Heart left ventricle (tissue), 16 donors: Measurements from ENCODE around the gene CSTF1. TPM values are rescaled to one million over a fixed set of nuclear protein-coding genes. Genes with fewer than 3 reads are reported as not detected.
A peak's percentile ranks its signal among the peaks of the same experiment; 100 is the strongest.
"Not testable (repeated sequence)": the region's sequence is repeated elsewhere in the genome, so short reads cannot be mapped to it uniquely, and the experiment has no call there.

Experiments used
- ATAC-seq, 4 donors: fragments of 200-7000 bp; cut with Tn5 transposase; one replicate each; pipeline ENCODE4 v1.9.1; 2020 to 2022; ENCODE audit warnings: moderate library complexity in 4 of 4, mild to moderate bottlenecking in 3 of 4, moderate number of reproducible peaks in 1 of 4
- DNase-seq, 5 donors: peaks; one replicate each; pipeline ENCODE4 v3.0.0-alpha.2; 2020
- H3K27ac ChIP-seq, 12 donors: fragments of 200-600 bp; sonication (generic) in 4 of 12; one replicate each; pipeline versions ENCODE4 v1.5.0 to v1.8.0; 2016 to 2022; ENCODE audit warnings: mild to moderate bottlenecking in 2 of 12
- H3K27me3 ChIP-seq, 9 donors: fragments of 200-600 bp; sonication (generic) in 2 of 9; one replicate each; pipeline versions ENCODE4 v1.5.1 to v1.8.0; 2016 to 2022; ENCODE audit warnings: mild to moderate bottlenecking in 3 of 9
- H3K36me3 ChIP-seq, 9 donors: fragments of 200-600 bp; sonication (generic) in 2 of 9; one replicate each; pipeline versions ENCODE4 v1.5.0 to v1.8.0; 2018 to 2022; ENCODE audit warnings: mild to moderate bottlenecking in 2 of 9
- H3K4me1 ChIP-seq, 12 donors: fragments of 200-600 bp; sonication (generic) in 4 of 12; one replicate each; pipeline versions ENCODE4 v1.5.0 to v1.8.0; 2016 to 2022; ENCODE audit warnings: mild to moderate bottlenecking in 3 of 12
- H3K4me3 ChIP-seq, 12 donors: fragments of 200-600 bp; sonication (generic) in 4 of 12; one replicate each; pipeline versions ENCODE4 v1.5.0 to v1.8.0; 2017 to 2022; ENCODE audit warnings: mild to moderate bottlenecking in 9 of 12, moderate library complexity in 4 of 12
- H3K9me3 ChIP-seq, 12 donors: fragments of 200-600 bp; sonication (generic) in 4 of 12; one replicate each; pipeline versions ENCODE4 v1.5.0 to v1.8.0; 2016 to 2022; ENCODE audit warnings: mild to moderate bottlenecking in 1 of 12
- POLR2A ChIP-seq, 2 donors: fragments of 450-650 bp; IDR thresholded peaks; one replicate each; pipeline ENCODE4 v1.6.1; 2017; ENCODE audit warnings: antibody characterized with exemption in 2 of 2, mild to moderate bottlenecking in 2 of 2, moderate library complexity in 2 of 2
- WGBS, 4 donors: extraction: QIAGEN DNeasy Blood & Tissue Kit in 2 of 4; methylation state at CpG; one replicate each; pipeline versions ENCODE4 v1.1.5 to v1.1.7; 2013 to 2018; 5-methylcytosine and 5-hydroxymethylcytosine counted together
- intact Hi-C, 10 donors: fragments of 100-400 bp; cut with DNase I; formaldehyde crosslinking; loops; one replicate each; pipeline versions ENCODE4 v1.11.1 to v1.14.2; 2022
- polyA plus RNA-seq, 2 donors: library from polyadenylated mRNA; stranded (reverse); fragments of 200-250 nt; gene quantifications; one replicate each; pipeline ENCODE4 v1.2.3, GENCODE V29; 2013
- total RNA-seq, 9 donors: library from RNA; depleted of rRNA in 2 of 9; stranded (reverse); fragments of >200 nt in 2 of 9; fragmentation: NEBNext Ultra II Directional in 3 of 9; extraction: Animal tissue kit (Norgen Biotek cat#: 25700) in 3 of 9; gene quantifications; one replicate each; pipeline versions ENCODE4 v1.1.0 to v1.2.4, GENCODE V29; 2016 to 2023
- TF ChIP-seq, protein P1 (sequence below), 12 donors: fragments of 200-600 bp; sonication (generic) in 4 of 12; IDR thresholded peaks; one replicate each; pipeline versions ENCODE4 v1.5.0 to v1.8.0; 2018 to 2022; ENCODE audit warnings: antibody characterized with exemption in 12 of 12, mild to moderate bottlenecking in 5 of 12
- donor health status: ischemic (EF 13 %, LVEDD 7.1; RV severe dilation, severe dysfunction).
- donor health status: healthy with polysubstance abuse.
- donor health status: DM: no; HTN: yes; CAD: no.
- donor health status: DM: no; HTN: no; CAD: no.
- donor health status: ischemic (EF 25% LVEDD 6.9; RV normal size, moderate dysfunction).
- donor health status: ischemic (EF 25% LVEDD 5.7; RV mildly dilated, moderate dysfunction).
- donor health status: healthy.
- donor health status: DM: yes; HTN: yes; CAD: no.
- donor health status: ischemic (EF 35%, LVEDD 5.7; RV mildly dilated, moderate dysfunction).
- donor health status: nonischemic (EF 11% LVEDD 7.7; RV severe dilation, severe dysfunction).
- donor health status: DM: yes; HTN: yes; CAD: no.
- donor health status: PGD.
- donor health status: ischemic (EF 29% LVEDD 5.4; RV normal size, mild dysfunction).
- donor health status: nonischemic (EF 23%, LVEDD 6.1; RV moderate dilation, normal function).

Gene CSTF1
- total and polyA plus RNA-seq, 11 donors: 4.2 to 27.3 (median 21.4) TPM

DNA sequence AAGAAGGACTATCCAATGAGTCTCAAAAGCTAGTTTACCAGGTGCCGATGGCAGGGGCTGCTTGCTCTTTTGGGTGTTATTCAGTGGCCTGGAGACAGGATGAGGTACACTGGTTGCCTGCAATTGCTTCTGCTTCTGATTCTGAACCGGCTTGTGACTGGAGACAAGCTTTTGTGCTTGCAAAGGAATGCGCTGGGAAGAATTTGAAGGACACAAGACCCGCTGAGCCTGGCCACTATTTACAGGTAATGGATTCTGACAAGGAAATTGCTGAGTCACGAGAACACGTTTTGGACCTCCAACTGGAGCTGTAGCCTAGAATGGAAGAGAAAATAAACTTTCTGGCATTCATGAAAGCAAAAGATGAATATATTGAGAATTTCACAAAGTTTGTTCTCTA is 6.2 kb upstream of the CSTF1 start:
- Histone ChIP-seq H3K27me3 (no peaks in the 10 kb centered on the region), H3K27ac (no peak overlapping the region), H3K4me3 (no peak overlapping the region), H3K36me3 (peaks cover 0 to 30% (median 0%) of the 10 kb centered on the region in 9 donors), H3K9me3 (no peaks in the 10 kb centered on the region), H3K4me1 (peaks cover 0 to 10% (median 3%) of the 10 kb centered on the region in 12 donors)
- 88 to 95% (median 88%) methylated on average over 6 of the region's 6 CpGs for WGBS, 4 donors
- no peak for ATAC-seq
- intact Hi-C loops: no loop called here
- TF ChIP-seq, protein P1, sequence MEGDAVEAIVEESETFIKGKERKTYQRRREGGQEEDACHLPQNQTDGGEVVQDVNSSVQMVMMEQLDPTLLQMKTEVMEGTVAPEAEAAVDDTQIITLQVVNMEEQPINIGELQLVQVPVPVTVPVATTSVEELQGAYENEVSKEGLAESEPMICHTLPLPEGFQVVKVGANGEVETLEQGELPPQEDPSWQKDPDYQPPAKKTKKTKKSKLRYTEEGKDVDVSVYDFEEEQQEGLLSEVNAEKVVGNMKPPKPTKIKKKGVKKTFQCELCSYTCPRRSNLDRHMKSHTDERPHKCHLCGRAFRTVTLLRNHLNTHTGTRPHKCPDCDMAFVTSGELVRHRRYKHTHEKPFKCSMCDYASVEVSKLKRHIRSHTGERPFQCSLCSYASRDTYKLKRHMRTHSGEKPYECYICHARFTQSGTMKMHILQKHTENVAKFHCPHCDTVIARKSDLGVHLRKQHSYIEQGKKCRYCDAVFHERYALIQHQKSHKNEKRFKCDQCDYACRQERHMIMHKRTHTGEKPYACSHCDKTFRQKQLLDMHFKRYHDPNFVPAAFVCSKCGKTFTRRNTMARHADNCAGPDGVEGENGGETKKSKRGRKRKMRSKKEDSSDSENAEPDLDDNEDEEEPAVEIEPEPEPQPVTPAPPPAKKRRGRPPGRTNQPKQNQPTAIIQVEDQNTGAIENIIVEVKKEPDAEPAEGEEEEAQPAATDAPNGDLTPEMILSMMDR (IDR thresholded peaks at IDR 0.05): no peak
- no peak for TF ChIP-seq POLR2A (IDR thresholded peaks at IDR 0.05)
- no peak for DNase-seq

DNA sequence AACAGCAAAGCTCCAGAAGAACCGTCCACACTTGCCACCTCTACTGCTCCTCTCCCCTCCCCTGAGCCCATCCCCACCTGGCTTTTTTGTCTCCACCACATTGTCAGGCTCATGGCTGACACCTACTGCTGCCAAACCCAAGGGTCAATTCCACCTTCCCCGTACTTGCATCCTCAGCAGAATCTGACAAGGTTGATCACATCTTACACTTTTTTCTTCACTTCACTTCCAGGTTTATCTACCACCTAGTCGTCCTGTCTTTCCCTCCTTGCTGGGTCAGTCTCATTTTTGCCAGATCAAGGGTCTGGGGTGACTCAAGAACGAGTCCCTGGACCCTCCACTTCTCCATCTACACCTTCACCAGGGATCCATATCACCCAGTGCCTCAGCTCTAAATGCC is 3.6 kb upstream of the CSTF1 start:
- TF ChIP-seq POLR2A (IDR thresholded peaks at IDR 0.05): no peak
- TF ChIP-seq, protein P1 (IDR thresholded peaks at IDR 0.05): no peak
- ATAC-seq: no peak
- no peaks in the 10 kb centered on the region for H3K9me3 ChIP-seq
- no peaks in the 10 kb centered on the region for H3K27me3 ChIP-seq
- H3K4me1 ChIP-seq: peaks cover 0 to 20% (median 15%) of the 10 kb centered on the region in 12 donors
- 75 to 94% (median 84%) methylated on average over 4 of the region's 4 CpGs for WGBS, 4 donors
- no peak overlapping the region for H3K4me3 ChIP-seq
- peaks cover 0 to 28% (median 0%) of the 10 kb centered on the region in 9 donors for H3K36me3 ChIP-seq
- no peak overlapping the region for H3K27ac ChIP-seq
- intact Hi-C loops: no loop called here
- no peak for DNase-seq

DNA sequence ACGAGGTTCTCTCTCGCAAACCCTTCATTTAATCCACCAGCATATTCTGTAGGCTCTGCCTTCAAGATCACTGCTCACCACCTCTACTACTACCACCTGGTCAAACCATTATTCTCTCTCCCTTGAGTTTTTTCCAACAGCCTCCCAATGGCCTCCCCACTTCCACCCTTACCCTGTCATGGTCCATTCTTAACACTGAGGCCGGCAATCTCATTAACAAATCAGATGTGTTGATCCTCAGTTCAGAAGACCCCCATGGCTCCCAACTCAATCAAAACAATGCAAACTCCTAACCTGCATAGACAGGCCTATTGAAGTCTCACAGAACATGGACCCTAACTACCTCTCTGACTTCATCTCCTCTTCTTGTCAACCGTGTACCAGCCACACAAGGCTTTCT is 2.6 kb upstream of the CSTF1 start:
- ATAC-seq: no peak
- peaks cover 0 to 29% (median 20%) of the 10 kb centered on the region in 12 donors for H3K4me1 ChIP-seq

DNA sequence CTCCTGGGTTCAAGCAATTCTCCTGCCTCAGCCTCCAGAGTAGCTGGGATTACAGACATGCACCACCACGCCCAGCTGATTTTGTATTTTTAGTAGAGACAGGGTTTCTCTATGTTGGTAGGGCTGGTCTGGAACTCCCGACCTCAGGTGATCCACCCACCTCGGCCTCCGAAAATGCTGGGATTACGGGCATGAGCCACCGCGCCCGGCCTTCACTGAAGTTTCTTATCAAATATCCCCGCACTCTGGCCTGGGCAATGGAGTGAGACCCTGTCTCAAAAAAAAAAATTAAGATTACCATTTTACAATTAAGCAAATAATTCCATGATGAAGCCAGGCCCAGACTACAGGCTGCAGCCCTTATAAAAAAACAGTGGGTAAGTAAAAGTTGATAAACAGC is 2.0 kb upstream of the CSTF1 start:
- not testable (repeated sequence) for DNase-seq, ATAC-seq, H3K27me3 ChIP-seq, H3K9me3 ChIP-seq, H3K27ac ChIP-seq
- WGBS, 4 donors: 96 to 98% (median 97%) methylated on average over 9 of the region's 9 CpGs
- Histone ChIP-seq H3K4me3 (peak overlapping the region in 1 of 12 donors; percentile 86), H3K4me1 (peaks cover 0 to 32% (median 20%) of the 10 kb centered on the region in 12 donors), H3K36me3 (peaks cover 0 to 33% (median 5%) of the 10 kb centered on the region in 9 donors)
- intact Hi-C loops: loop anchor here in 3 of 10 donors (5.0 to 10.0 kb wide), 3 partner anchors 33 to 184 kb away; partner anchors contain the start of genes FAM210B (in 1 of the 3) and RTF2 (in 1 of the 3)

More for the DNA sequence above, 2.6 kb upstream of the CSTF1 start:
- Histone ChIP-seq H3K4me3 (no peak overlapping the region), H3K27ac (no peak overlapping the region), H3K36me3 (peaks cover 0 to 28% (median 0%) of the 10 kb centered on the region in 9 donors), H3K27me3 (no peaks in the 10 kb centered on the region), H3K9me3 (no peaks in the 10 kb centered on the region)
- TF ChIP-seq, protein P1 (IDR thresholded peaks at IDR 0.05): no peak
- no peak for TF ChIP-seq POLR2A (IDR thresholded peaks at IDR 0.05)
- intact Hi-C loops: loop anchor here in 3 of 10 donors (5.0 to 10.0 kb wide), 3 partner anchors 33 to 185 kb away; partner anchors contain the start of genes FAM210B (in 1 of the 3) and RTF2 (in 1 of the 3)
- no peak for DNase-seq
- WGBS, 4 donors: 92 to 95% (median 94%) methylated on average over 4 of the region's 4 CpGs
